ENCODE measurements around the gene PTBP1. TPM values are rescaled to one million over a fixed set of nuclear protein-coding genes. Genes with fewer than 3 reads are reported as not detected.
A peak's percentile ranks its signal among the peaks of the same experiment; 100 is the strongest.

PTBP1 gene
- total and polyA plus RNA-seq, 9 donors: 50.6 to 207 (median 150) TPM

- Histone ChIP-seq H3K27ac (ENCODE audit: low read length) (peak overlapping the region; percentile 29), H3K36me3 (ENCODE audit: control insufficient read depth, insufficient read depth, low read length) (no peaks in the 10 kb centered on the region), H3K9me3 (replicated peaks; ENCODE audit: control insufficient read depth, low read depth, low read length) (no peaks in the 10 kb centered on the region), H3K4me1 (ENCODE audit: control insufficient read depth, insufficient read depth, low read length) (peaks cover 34% of the 10 kb centered on the region), H3K4me3 (ENCODE audit: low read length) (no peak overlapping the region), H3K27me3 (ENCODE audit: control insufficient read depth, insufficient read depth, low read length) (peaks cover 1% of the 10 kb centered on the region)
- DNase-seq: no peak
- 81% methylated on average over 13 of the region's 16 CpGs for WGBS (ENCODE audit: insufficient coverage)
These were observed 9.7 kb upstream of the PTBP1 start for GRCh38 chr19:787536-787935.

DNA sequence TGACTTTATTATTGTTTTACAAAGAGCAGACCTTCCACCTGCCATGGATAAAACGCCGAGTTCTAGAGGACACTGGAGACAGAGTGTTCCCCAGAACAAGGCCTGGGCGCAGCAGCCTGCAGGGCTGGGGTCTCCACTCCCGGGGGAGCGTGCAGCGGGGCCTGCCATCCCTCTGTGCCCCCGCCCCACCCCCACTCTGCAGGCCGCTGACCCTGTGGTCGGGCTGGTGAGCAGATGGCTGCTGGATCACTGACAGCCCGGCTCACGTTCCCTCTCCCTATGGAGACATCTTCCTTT, 8.6 kb upstream of the PTBP1 start:
- H3K27ac ChIP-seq (ENCODE audit: low read length): peak overlapping the region; percentile 63
- H3K4me3 ChIP-seq (ENCODE audit: low read length): no peak overlapping the region
- no peaks in the 10 kb centered on the region for H3K36me3 ChIP-seq (ENCODE audit: control insufficient read depth, insufficient read depth, low read length)
- peaks cover 31% of the 10 kb centered on the region for H3K4me1 ChIP-seq (ENCODE audit: control insufficient read depth, insufficient read depth, low read length)
- H3K27me3 ChIP-seq (ENCODE audit: control insufficient read depth, insufficient read depth, low read length): no peaks in the 10 kb centered on the region
- 19% methylated on average over 11 of the region's 11 CpGs for WGBS (ENCODE audit: insufficient coverage)
- H3K9me3 ChIP-seq (replicated peaks; ENCODE audit: control insufficient read depth, low read depth, low read length): no peaks in the 10 kb centered on the region
- no peak for DNase-seq

GRCh38 chr19:788983-789700, 8.1 kb upstream of the PTBP1 start:
- Histone ChIP-seq H3K4me1 (ENCODE audit: control insufficient read depth, insufficient read depth, low read length) (peaks cover 31% of the 10 kb centered on the region), H3K27me3 (ENCODE audit: control insufficient read depth, insufficient read depth, low read length) (no peaks in the 10 kb centered on the region), H3K27ac (ENCODE audit: low read length) (peak overlapping the region; percentile 63), H3K4me3 (ENCODE audit: low read length) (no peak overlapping the region), H3K9me3 (replicated peaks; ENCODE audit: control insufficient read depth, low read depth, low read length) (no peaks in the 10 kb centered on the region), H3K36me3 (ENCODE audit: control insufficient read depth, insufficient read depth, low read length) (no peaks in the 10 kb centered on the region)
- peak; percentile 61 for DNase-seq
- 9% methylated on average over 28 of the region's 33 CpGs for WGBS (ENCODE audit: insufficient coverage)

GRCh38 chr19:789701-790060, 7.6 kb upstream of the PTBP1 start:
- no peaks in the 10 kb centered on the region for H3K9me3 ChIP-seq (replicated peaks; ENCODE audit: control insufficient read depth, low read depth, low read length)

GRCh38 chr19:791007-791566, 6.2 kb upstream of the PTBP1 start:
- Histone ChIP-seq H3K4me1 (ENCODE audit: control insufficient read depth, insufficient read depth, low read length) (peaks cover 46% of the 10 kb centered on the region), H3K27me3 (ENCODE audit: control insufficient read depth, insufficient read depth, low read length) (no peaks in the 10 kb centered on the region), H3K9me3 (replicated peaks; ENCODE audit: control insufficient read depth, low read depth, low read length) (no peaks in the 10 kb centered on the region), H3K4me3 (ENCODE audit: low read length) (no peak overlapping the region), H3K36me3 (ENCODE audit: control insufficient read depth, insufficient read depth, low read length) (no peaks in the 10 kb centered on the region), H3K27ac (ENCODE audit: low read length) (no peak overlapping the region)
- DNase-seq: peak; percentile 22
- 87% methylated on average over 14 of the region's 26 CpGs for WGBS (ENCODE audit: insufficient coverage)

More at GRCh38 chr19:789701-790060, 7.6 kb upstream of the PTBP1 start:
- Histone ChIP-seq H3K4me3 (ENCODE audit: low read length) (no peak overlapping the region), H3K4me1 (ENCODE audit: control insufficient read depth, insufficient read depth, low read length) (peaks cover 32% of the 10 kb centered on the region), H3K27ac (ENCODE audit: low read length) (peak overlapping the region; percentile 63), H3K27me3 (ENCODE audit: control insufficient read depth, insufficient read depth, low read length) (no peaks in the 10 kb centered on the region), H3K36me3 (ENCODE audit: control insufficient read depth, insufficient read depth, low read length) (no peaks in the 10 kb centered on the region)
- DNase-seq: no peak
- WGBS (ENCODE audit: insufficient coverage): 70% methylated on average over 4 of the region's 9 CpGs

GRCh38 chr19:791567-792305, 5.5 kb upstream of the PTBP1 start:
- no peaks in the 10 kb centered on the region for H3K27me3 ChIP-seq (ENCODE audit: control insufficient read depth, insufficient read depth, low read length)
- peak overlapping the region; percentile 42 for H3K27ac ChIP-seq (ENCODE audit: low read length)
- H3K36me3 ChIP-seq (ENCODE audit: control insufficient read depth, insufficient read depth, low read length): no peaks in the 10 kb centered on the region
- no peaks in the 10 kb centered on the region for H3K9me3 ChIP-seq (replicated peaks; ENCODE audit: control insufficient read depth, low read depth, low read length)
- WGBS (ENCODE audit: insufficient coverage): 47% methylated on average over 5 of the region's 8 CpGs
- peak; percentile 15 for DNase-seq
- peaks cover 52% of the 10 kb centered on the region for H3K4me1 ChIP-seq (ENCODE audit: control insufficient read depth, insufficient read depth, low read length)
- H3K4me3 ChIP-seq (ENCODE audit: low read length): no peak overlapping the region

GRCh38 chr19:792306-792885, 4.9 kb upstream of the PTBP1 start:
- DNase-seq: peak; percentile 15
- Histone ChIP-seq H3K27me3 (ENCODE audit: control insufficient read depth, insufficient read depth, low read length) (no peaks in the 10 kb centered on the region), H3K4me3 (ENCODE audit: low read length) (no peak overlapping the region), H3K9me3 (replicated peaks; ENCODE audit: control insufficient read depth, low read depth, low read length) (no peaks in the 10 kb centered on the region), H3K36me3 (ENCODE audit: control insufficient read depth, insufficient read depth, low read length) (no peaks in the 10 kb centered on the region), H3K4me1 (ENCODE audit: control insufficient read depth, insufficient read depth, low read length) (peaks cover 52% of the 10 kb centered on the region), H3K27ac (ENCODE audit: low read length) (peak overlapping the region; percentile 42)
- 73% methylated on average over 4 of the region's 16 CpGs for WGBS (ENCODE audit: insufficient coverage)

DNA sequence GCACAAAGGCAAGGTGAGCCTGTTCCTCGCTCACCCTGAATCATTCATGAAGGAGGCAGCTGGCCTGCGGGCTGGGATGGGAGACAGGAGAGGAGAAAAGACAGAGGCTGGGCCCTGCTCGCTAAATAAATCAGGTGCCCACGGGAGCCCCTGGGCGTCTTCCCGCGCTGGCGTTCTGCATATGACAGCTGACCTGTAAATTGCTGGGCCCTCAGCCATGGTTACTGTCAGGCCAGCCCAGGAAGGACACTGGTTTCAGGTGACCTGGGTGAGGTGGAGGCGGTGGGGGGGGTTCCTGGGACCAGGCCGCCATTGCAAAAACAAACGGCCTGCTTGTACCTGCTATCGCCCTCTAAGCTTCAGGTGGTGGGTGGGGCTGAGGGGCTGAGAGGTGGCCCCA, 3.4 kb upstream of the PTBP1 start:
- DNase-seq: peak; percentile 4
- H3K27me3 ChIP-seq (ENCODE audit: control insufficient read depth, insufficient read depth, low read length): no peaks in the 10 kb centered on the region
- no peak overlapping the region for H3K27ac ChIP-seq (ENCODE audit: low read length)
- H3K9me3 ChIP-seq (replicated peaks; ENCODE audit: control insufficient read depth, low read depth, low read length): no peaks in the 10 kb centered on the region
- H3K4me1 ChIP-seq (ENCODE audit: control insufficient read depth, insufficient read depth, low read length): peaks cover 44% of the 10 kb centered on the region
- peaks cover 4% of the 10 kb centered on the region for H3K36me3 ChIP-seq (ENCODE audit: control insufficient read depth, insufficient read depth, low read length)
- WGBS (ENCODE audit: insufficient coverage): 91% methylated on average over 9 of the region's 12 CpGs
- H3K4me3 ChIP-seq (ENCODE audit: low read length): no peak overlapping the region

- whole genome bisulfite sequencing (ENCODE audit: insufficient coverage): 49% methylated on average over 19 of the region's 28 CpGs
- H3K4me3 ChIP-seq (ENCODE audit: low read length): no peak overlapping the region
- DNase-seq: peak; percentile 69
- peak overlapping the region; percentile 79 for H3K27ac ChIP-seq (ENCODE audit: low read length)
- no peaks in the 10 kb centered on the region for H3K27me3 ChIP-seq (ENCODE audit: control insufficient read depth, insufficient read depth, low read length)
- no peaks in the 10 kb centered on the region for H3K9me3 ChIP-seq (replicated peaks; ENCODE audit: control insufficient read depth, low read depth, low read length)
- peaks cover 48% of the 10 kb centered on the region for H3K4me1 ChIP-seq (ENCODE audit: control insufficient read depth, insufficient read depth, low read length)
- peaks cover 17% of the 10 kb centered on the region for H3K36me3 ChIP-seq (ENCODE audit: control insufficient read depth, insufficient read depth, low read length)
These were observed 2.1 kb upstream of the PTBP1 start for GRCh38 chr19:795073-795611.
